ENCODE measurements around the gene FARP2. TPM values are rescaled to one million over a fixed set of nuclear protein-coding genes. Genes with fewer than 3 reads are reported as not detected.

FARP2 gene
- total and polyA plus RNA-seq, 2 of the 13 experiments (the other 11 are each of a cell fraction or from before 2014, with no cell fraction given): 28.0 to 45.4 TPM

GRCh38 chr2:241355983-241356870, at the start of gene FARP2 (continued):
- TF ChIP-seq, protein P1, sequence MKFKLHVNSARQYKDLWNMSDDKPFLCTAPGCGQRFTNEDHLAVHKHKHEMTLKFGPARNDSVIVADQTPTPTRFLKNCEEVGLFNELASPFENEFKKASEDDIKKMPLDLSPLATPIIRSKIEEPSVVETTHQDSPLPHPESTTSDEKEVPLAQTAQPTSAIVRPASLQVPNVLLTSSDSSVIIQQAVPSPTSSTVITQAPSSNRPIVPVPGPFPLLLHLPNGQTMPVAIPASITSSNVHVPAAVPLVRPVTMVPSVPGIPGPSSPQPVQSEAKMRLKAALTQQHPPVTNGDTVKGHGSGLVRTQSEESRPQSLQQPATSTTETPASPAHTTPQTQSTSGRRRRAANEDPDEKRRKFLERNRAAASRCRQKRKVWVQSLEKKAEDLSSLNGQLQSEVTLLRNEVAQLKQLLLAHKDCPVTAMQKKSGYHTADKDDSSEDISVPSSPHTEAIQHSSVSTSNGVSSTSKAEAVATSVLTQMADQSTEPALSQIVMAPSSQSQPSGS (CRISPR knock-in tag; IDR thresholded peaks at IDR 0.05): 0 out of 2 replicates have a peak, but pooled peaks have one; percentile 39
- TF ChIP-seq NFIC (IDR thresholded peaks at IDR 0.05; ENCODE audit: low read length) (no peak), ARNT (IDR thresholded peaks at IDR 0.05) (no peak), PAWR (CRISPR knock-in tag; IDR thresholded peaks at IDR 0.05; ENCODE audit: borderline replicate concordance) (no peak), ZNF264 (CRISPR knock-in tag; IDR thresholded peaks at IDR 0.05) (no peak), REL (CRISPR knock-in tag; conservative IDR thresholded peaks at IDR 0.05) (no peak), ETS1 (CRISPR knock-in tag; IDR thresholded peaks at IDR 0.05) (0 out of 2 replicates have a peak, but pooled peaks have one; percentile 26), ELF4 (CRISPR knock-in tag; IDR thresholded peaks at IDR 0.05; ENCODE audit: borderline replicate concordance) (no peak), NONO (IDR thresholded peaks at IDR 0.05) (no peak), NONO (CRISPR knock-in tag; conservative IDR thresholded peaks at IDR 0.05) (peak; percentile 53; the same call in 1 of the 2 replicates), DZIP1 (CRISPR knock-in tag; IDR thresholded peaks at IDR 0.05) (no peak), SP2 (CRISPR knock-in tag; IDR thresholded peaks at IDR 0.05) (peak; percentile 87), ZFP36L2 (CRISPR knock-in tag; IDR thresholded peaks at IDR 0.05) (no peak), RELA (CRISPR knock-in tag; IDR thresholded peaks at IDR 0.05) (peak; percentile 63; the same call in 1 of the 2 replicates), ZNF260 (CRISPR knock-in tag; IDR thresholded peaks at IDR 0.05; ENCODE audit: borderline replicate concordance, low read depth) (no peak), ZKSCAN1 (IDR thresholded peaks at IDR 0.05; ENCODE audit: low read length) (no peak), FOXP1 (IDR thresholded peaks at IDR 0.05) (no peak), FOXP1 (CRISPR knock-in tag; IDR thresholded peaks at IDR 0.05) (no peak)
- TF ChIP-seq, protein P2, sequence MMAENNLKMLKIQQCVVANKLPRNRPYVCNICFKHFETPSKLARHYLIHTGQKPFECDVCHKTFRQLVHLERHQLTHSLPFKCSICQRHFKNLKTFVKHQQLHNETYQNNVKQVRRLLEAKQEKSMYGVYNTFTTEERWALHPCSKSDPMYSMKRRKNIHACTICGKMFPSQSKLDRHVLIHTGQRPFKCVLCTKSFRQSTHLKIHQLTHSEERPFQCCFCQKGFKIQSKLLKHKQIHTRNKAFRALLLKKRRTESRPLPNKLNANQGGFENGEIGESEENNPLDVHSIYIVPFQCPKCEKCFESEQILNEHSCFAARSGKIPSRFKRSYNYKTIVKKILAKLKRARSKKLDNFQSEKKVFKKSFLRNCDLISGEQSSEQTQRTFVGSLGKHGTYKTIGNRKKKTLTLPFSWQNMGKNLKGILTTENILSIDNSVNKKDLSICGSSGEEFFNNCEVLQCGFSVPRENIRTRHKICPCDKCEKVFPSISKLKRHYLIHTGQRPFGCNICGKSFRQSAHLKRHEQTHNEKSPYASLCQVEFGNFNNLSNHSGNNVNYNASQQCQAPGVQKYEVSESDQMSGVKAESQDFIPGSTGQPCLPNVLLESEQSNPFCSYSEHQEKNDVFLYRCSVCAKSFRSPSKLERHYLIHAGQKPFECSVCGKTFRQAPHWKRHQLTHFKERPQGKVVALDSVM (CRISPR knock-in tag; IDR thresholded peaks at IDR 0.05): peak; percentile 93

All from HepG2 (cell line).